ENCODE results near the gene NTN1.
"Not testable (repeated sequence)": the region's sequence is repeated elsewhere in the genome, so short reads cannot be mapped to it uniquely, and the experiment has no call there.

NTN1 gene

GRCh38 chr17:9094193-9094592, 72.9 kb downstream of the NTN1 start:
- FAIRE-seq = no peak

DNA sequence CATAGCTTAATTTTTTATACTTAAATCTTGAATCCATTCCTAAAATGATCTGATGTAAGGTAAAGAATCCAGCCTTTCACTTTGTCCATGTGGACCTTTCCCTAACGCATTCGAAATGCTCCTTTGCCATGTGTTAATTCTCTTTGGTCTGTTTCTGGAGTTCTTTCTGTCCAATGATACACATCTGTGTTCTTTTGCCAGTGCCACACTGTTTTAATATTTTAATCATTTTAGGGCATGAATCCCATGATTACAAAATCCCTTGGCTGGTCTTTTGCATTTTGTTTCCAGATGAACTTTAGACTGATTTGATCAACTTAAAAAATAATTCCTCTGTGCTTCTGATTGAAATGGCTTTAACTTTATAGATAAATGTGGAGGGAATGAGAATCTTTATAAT, 74.1 kb downstream of the NTN1 start:
- no peak for FAIRE-seq

DNA sequence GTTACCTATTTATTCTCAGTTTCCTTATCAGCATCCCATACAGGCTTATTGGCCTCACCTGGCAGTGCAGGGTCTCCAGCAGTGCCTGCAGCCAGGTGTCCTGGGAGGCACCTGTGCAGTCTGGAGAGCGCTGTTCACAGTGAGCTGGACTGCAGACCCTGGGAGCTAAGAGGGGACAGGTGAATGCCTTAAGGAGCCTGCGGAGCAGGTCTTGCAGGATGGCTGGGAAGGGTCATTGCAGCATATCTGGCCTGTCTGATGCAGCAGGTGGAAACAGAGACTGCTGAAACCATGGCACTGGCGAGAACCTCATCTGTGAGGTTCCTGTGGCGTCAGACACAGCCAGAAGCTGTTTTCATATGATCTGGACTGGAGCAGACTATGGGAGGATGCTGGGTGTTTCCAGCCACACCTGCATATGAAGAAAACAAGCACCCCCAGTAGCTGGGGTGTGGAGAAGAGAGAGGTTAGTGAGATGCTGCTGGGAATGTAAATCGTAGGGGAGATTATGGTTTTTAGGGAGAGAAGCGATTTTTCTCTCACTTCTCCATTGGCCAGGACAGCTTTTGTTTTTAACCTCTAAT, 77.0 kb downstream of the NTN1 start:
- FAIRE-seq = no peak

- no peak for FAIRE-seq
These were observed 80.0 kb downstream of the NTN1 start for GRCh38 chr17:9101356-9101755.

GRCh38 chr17:9103193-9103592, 81.9 kb downstream of the NTN1 start:
- FAIRE-seq = not testable (repeated sequence)

DNA sequence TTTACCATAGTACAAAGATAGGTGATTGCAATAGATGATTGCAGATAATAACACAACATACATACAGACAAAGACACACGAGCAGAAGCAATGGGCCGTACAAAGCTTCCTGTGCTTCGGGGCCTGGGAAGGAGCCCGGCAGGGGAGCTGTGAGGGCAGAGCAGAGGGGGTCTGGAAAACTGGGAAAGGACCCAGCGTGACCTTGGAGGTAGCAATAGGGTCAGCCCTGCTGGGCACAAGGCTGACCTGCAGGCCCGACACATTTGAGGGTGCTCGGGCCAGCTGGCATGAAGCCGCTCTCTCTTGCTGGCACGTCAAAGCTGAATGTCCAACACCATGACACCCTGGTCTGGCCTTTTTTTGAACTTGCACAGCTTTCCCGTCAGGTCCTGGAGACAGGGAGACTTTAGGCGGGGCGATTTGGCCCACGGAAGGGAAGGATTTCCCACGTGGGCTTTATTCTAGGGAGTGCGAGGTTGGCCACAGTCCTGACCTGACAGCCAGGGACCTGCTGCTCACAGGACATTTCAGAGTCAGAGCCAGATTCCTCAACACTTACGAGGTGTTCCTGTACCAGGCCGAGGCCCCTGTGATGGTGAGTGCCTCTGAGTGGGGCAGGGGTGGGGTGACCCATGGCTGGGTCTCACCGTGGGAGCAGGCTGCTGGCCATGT, 83.2 kb downstream of the NTN1 start:
- no peak for FAIRE-seq

- FAIRE-seq = no peak
These were observed 84.0 kb downstream of the NTN1 start for GRCh38 chr17:9105068-9105868.

GRCh38 chr17:9106278-9106677, 85.0 kb downstream of the NTN1 start:
- FAIRE-seq = not testable (repeated sequence)

DNA sequence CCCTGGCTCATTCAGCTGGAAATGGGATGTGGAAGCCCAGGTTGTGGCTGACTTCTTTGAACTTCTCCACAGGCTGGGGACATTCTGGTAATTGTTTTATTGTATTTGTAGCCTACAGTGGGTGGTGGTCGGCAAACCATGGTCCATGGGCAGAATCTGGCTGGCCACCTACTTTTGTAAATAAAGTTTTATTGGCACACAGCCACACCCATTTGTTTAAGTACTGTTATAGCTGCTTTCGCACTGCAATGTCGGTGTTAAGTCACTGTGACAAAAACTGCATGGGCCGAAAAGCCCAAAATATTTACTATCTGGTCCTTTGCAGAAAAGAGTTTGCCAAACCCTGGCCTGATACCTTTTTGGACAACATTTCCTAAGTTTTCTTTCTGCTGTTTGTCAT, 86.2 kb downstream of the NTN1 start:
- no peak for FAIRE-seq

GRCh38 chr17:9108146-9108545, 86.8 kb downstream of the NTN1 start:
- FAIRE-seq = no peak

- no peak for FAIRE-seq
These were observed 88.6 kb downstream of the NTN1 start for GRCh38 chr17:9109933-9110332.

DNA sequence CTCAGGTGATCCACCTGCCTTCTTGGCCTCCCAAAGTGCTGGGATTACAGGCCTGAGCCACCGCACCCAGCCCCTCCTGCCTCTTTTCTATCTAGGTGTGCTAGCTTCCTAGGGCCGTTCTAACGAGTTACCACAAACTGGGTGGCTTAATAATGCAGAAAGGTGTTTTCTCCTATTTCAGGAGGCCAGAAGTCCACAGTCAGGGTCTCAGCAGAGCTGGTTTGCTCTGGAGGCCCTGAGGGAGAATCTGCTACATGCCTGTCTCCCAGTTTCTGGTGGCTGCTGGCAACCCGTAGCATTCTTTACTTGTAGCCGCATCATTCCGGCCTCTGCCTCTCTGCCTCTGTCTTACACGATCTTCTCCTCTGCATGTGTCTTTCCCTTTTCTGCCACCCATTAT, 89.2 kb downstream of the NTN1 start:
- FAIRE-seq = no peak

- no peak for FAIRE-seq
These were observed 94.2 kb downstream of the NTN1 start for GRCh38 chr17:9115214-9116191.

GRCh38 chr17:9116311-9116835, 95.1 kb downstream of the NTN1 start:
- no peak for FAIRE-seq

- no peak for FAIRE-seq
These were observed 95.7 kb downstream of the NTN1 start for GRCh38 chr17:9116861-9117568.

DNA sequence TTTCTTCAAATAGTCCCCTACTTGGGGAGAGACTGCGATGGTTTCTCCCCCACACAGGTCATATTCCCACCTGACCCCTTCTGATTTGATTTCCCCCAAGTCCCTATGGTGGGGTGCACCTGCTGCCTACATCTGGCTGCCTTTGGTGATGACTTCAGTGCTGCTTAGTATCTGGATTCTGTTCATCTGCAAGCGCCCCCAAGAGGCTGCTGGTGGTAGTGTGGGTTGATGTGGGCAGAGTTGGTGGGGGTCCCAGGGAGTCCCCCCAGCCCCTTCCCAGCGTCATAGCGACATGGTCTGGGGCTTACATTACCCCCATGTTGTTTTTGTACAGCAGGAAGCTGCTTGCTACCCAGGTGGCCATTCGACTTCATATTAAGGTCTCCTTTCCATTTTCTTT, 99.2 kb downstream of the NTN1 start:
- FAIRE-seq = no peak

DNA sequence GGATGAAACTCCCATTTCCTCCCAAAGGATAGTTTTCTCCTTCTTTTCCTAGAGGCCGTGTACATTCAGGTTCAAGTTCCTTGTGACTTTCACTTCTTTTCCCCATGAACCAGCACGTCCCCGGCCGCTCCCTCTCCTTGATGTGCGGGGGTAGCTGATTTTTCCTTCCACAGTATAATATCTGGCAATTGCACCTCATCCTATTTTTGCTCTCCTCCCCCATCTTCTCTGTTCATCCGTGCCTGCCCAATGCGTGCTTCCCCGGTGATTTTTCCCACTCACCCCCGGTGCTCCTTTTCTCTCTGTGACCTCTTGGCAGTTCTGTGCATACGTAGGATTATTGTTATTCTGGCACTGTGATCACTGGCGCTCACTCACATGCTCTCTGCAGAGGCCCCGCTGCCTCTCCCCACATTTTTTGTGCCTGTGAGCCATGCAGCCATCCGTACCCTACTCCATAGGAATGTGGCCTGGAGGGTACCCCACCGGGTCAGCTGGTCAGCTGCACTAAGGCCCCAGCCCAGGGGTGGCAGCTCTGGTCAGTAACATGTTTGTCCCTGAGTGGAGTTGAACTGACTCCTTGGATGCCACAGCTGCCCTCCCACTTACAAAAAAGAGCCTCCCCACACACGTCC, 100.0 kb downstream of the NTN1 start:
- FAIRE-seq = no peak

DNA sequence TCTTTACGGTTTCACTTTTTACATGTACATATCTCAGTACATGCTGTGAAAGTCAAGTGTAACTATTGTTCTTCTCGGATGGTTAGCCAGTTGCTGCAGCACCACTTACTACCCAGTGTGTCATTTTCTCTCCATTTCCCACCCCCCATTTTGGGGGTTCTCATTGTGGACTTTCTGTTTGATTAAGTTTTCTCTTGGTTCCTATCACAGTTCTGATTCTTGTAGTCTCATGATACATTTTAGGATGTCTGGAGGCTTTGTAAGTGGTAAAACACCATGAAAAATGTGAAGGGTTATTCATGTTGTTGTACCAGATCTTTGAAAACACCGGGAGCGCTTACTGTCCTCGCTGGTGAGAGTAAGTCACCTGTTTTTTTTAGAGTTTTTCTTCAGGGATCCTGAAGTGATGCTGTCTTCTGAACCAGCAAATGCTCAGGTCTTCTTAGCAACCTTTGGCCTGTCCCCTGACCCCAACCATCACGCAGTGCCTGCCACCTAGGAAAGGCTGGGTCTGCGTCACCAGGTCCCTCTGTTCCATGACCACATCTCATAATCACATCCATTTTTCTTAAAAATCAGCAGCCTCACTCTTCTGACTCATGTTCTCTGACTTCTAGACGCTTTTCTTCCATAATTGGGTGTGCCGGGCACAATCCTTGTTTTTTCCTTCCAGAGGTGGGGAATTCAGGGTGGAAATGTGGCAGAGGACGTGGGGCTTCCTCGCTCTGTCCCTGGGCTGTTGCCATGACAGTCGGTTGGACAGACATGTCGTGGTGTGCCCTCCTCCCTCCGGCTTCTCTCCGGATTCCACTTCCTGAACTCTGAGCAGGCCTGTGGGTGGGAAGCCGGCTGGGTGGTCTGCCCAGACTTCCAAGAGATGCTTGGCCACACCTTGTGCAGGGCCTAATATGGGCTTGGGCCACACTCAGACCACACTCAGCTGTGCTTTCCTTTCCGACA, 102.6 kb downstream of the NTN1 start:
- FAIRE-seq = no peak

GRCh38 chr17:9124554-9124935, 103.2 kb downstream of the NTN1 start:
- no peak for FAIRE-seq

DNA sequence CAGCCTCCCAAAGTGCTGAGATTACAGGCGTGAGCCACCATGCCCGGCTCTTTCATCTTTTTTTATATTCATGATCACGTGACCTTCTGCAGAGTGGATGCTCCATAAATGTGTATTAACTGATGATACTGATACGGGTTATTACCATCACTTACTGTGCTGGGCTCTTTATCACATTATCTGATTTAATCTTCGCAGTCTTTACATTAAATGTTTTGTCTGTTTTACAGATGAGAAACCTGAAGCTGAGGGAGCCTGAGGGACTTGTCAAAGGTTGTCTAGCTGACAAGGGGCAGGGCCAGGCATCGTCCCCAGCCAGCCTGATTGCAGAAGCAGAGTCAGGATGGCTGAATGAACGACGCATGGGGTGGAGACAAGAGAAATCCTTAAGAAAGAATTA, 104.4 kb downstream of the NTN1 start:
- no peak for FAIRE-seq
